Stimulated activated CD4-positive, alpha-beta T cell treated with anti-CD3 and anti-CD28 coated beads, TNF-alpha, amount 100 ng/mL, for 24 hours (primary cell): Measurements from ENCODE around the gene ZNF784.

Source experiments
- DNase-seq, 3 experiments: peaks; one replicate each; pipeline ENCODE4 v3.0.0-alpha.2; 2020; ENCODE audit warnings: low read depth in 3 of 3

Gene ZNF784

DNA sequence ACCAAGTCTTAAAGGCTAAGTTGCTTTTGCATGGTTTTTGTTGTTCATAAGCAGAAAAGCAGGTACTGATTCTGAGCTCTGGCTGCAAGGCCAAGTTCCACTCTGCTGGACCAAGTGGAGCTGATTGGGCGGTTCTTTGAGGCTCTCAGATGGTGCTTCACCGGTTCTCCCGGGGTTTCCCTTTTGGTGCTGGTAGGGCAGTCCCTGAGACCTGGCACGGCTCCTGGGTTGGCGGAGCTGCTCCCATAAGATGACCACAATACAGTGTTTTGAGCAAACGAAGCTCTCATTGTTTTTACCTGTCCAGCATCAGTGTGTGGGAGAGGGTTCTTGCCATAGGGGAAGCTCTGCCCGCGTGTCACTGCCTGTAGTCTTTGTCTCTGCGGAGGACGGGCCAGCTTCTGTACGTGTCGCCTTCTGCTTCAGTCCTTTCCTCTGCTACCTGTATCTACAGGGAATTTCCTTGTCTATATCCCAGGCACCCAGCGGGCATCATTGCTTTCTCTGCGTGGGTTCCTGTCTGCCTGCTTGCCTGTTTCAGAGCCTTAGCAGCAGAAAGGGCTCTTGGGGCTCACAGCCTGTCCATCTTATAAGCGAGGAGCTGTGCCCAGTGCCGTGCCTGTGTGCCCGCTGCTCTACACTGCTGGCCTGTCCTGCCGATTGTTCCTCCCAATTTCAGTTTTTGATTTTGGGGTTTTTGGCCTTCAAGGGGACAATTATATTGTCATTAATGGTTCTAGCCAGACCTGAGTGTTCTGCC lies 32.8 kb upstream of the ZNF784 start:
- DNase-seq = peak in 1 of 3 experiments; percentile 21

DNA sequence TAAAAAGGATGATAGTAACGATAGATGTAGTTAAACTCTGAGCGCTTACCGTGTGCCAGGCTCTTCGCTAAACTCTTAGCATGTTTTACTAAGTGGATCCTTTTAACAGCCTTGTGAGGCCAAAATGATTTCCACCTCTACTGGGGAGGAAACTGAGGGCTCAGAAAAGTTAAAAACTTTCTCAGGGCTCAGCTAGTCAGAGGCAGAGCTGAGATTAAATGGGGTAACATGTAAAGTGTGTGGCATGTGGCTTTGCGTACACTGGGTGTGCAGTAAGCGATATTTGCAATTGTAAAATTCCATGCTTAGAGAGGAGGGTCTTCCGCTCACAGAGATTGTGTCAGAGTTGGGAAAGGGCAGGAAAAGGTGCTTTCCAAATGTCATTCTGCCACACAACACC lies 32.2 kb upstream of the ZNF784 start:
- no peak for DNase-seq

DNA sequence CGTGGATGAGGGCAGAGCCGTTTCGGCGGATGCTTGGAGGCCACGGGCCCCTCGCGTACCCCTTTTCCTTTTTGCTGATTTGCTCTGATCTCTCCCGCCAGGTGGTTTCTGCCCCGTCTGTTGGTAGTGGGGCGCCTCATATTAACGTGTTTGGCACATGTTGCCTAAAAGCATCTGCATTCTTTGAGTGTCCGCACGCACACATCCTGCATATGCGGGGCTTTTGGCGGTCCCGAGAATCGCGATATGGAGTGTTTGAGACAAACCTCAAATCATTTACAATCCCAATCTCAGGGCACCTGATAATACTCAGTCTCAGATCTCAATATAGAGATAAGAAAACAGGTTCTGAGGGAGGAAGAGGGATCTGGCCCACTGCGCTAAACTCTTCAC lies 31.3 kb upstream of the ZNF784 start:
- no peak for DNase-seq

DNA sequence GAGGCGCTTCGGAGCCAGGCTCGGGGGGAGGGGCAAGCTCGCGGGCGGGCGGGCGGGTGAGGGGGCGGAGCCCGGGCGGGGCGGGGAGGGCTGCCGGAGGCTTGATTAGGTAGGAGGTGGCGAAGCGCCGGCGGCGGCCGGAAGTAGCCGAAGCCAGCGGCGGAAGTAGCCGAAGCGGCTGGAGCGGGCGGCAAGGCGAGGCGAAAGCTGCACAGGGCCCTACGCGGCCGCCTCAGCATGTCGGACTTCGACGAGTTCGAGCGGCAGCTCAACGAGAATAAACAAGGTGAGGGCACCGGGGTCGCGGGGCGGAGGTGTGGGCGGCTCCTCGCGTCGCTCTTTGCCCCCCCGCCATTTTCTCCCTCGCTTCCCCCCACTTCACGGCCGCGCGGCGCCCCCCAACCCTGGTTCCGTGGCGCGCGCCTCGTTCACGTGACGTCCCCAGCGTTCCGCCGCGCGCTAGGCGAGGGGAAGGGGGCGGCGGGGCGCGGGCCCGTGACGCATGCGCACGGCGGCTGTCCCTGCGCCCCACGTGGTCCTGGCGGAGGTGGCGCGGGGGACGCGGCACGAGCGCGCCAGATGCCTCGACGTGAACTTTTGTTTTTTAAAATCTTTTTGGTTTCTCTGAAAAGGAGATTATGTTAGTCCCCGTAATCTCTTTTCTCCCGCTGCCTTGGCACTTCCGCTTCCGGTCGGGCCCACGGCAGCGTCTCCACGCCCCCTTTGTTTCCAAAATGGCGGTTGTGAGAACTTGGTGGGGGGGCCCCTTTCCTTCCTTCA lies 30.7 kb upstream of the ZNF784 start, which contains the start of gene U2AF2:
Gene U2AF2 (plus strand): TSS at position 168 of the 780 bp plus-strand sequence. CDS start 70 bp downstream, at position 238.
- DNase-seq = peak; percentile 92 to 95 (median 93)

DNA sequence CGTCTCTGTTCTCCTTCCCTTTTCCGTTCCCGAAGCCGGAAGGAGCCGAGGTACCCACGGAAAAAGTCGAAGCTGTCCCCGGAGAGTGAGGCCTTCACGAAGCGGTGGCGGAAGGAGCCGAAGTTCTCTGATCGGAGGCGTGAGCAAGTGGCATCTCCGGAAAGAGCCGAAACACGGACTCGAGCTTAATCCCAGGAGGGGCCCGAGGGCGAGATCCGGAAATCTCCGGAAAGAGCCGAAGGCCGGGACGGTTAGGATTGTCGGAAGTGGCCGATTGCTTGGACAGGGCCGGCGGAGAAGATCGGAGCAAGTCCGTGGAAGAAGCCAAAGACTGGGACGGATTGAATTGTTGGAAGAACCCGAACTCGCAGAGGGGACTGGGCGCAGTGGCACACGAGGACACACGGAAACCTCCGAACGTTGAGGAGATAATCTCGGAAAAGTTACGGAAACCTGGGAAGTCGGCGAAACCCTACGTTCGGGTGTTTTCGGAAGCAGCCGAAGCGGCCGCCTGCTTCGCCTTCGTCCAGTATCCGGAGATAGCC lies 30.0 kb upstream of the ZNF784 start:
- peak; percentile 97 to 99 (median 98) for DNase-seq

DNA sequence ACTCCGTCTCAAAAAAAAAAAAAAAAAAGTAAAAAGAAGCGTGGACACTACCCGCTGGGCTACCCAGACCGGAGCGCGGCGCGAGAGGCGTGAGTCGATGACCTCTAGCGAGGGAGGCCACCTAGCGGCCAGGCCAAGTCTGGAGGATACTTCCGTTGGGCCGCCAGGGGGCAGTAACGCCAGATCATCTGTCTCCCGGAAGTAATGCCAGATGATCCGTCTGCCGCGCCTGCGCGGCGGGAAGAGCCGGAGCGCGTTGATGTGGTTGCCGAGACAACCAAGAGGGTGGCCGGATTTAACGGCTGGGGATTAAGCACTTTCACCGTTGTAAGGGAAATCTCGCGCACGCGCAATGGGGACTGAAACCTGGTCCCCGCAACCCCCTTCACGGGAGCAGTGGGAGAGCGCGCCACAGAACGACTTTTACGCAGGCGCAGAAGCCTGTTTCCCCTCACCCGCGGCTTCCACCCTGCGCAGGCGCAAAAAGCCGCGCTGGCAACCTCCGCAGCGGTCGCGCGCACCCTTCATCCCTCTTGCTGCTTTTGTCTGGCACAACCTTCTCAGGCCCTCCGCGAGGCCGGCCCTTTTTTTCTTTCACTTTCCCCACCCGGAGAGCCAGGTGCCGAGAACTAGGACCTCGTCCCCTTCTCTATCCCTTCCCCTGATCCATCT lies 29.4 kb upstream of the ZNF784 start:
- peak; percentile 96 to 98 (median 97) for DNase-seq

DNA sequence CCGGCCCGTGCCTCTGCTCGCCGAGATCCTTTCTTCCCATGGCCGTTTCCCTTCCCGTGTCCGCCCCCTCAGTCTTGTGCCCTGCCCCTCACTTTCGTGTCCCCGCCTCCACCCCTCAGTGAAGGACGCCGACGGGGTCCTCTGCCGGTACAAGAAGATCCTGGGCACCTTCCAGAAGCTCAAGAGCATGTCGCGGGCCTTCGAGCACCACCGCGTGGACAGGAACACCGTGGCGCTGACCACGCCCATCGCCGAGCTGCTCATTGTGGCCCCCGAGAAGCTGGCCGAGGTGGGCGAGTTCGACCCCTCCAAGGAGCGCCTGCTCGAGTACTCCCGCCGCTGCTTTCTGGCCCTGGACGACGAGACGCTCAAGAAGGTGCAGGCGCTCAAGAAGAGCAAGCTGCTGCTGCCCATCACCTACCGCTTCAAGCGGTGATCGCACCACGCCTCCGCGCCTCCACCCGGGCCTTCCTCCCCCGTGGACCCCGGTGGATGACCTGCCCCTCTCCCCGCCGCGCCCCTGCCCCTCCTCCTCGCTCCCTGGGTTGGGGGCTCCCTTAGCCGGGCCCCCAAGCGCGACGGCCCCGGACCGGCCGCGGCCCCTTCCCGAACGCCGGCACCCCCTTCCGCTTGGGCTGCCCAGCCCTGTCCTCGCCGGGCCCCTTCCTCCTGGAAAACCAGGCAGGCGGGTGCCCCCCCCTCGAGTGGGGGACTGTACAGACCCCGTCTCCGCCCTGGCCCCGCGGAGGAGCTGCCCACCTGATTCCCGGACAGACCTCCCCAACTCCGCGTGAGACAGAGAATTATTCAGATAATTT lies 28.2 kb upstream of the ZNF784 start:
- DNase-seq = no peak

DNA sequence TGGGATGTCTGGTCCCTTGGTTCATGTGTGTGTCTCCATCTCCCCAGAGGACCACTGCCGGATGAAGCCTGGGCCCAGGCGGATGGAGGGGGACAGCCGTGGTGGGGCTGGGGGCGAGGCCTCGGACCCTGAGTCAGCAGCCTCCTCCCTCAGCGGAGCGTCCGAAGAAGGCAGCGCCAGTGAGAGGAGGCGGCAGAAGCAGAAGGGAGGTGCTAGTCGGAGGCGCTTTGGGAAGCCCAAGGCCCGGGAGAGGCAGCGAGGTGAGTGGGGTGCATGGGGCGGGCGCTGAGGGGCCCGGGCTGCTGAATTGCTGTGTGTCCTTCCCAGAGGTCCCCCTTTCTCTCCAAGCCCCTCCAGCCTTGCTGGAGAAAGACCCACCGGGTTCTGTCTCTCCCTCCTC lies 26.9 kb upstream of the ZNF784 start:
- no peak for DNase-seq

DNA sequence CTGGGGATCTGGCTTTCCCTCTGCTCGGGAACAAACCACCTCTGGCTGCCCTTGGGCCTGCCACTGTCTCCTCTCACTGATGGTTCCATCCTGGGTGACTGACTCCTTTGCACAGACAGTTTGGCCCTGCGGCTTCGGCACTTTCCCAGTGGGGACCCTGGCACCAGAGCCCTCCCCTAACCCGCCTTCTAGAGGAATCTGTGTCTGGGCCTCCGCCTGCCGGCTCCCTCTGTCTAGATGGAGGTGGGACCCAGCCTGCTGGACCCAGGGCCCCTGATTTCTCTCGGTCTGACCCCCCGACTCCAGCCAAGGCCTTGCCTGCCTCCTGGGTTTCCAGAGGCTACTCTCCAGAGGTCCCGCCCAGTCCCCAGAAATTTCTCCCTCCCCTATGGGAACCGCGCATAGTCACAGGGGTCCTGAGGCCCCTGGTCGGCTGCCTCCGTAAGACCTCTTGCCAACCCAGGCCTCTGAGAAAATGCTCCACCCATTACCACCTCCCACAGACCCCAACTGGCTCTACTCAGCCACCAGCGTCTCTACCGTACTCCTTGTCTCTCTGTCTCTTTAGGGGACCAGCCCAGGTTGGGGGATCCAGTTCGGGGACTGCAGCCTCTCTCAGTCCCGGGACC lies 26.4 kb upstream of the ZNF784 start:
- no peak for DNase-seq

DNA sequence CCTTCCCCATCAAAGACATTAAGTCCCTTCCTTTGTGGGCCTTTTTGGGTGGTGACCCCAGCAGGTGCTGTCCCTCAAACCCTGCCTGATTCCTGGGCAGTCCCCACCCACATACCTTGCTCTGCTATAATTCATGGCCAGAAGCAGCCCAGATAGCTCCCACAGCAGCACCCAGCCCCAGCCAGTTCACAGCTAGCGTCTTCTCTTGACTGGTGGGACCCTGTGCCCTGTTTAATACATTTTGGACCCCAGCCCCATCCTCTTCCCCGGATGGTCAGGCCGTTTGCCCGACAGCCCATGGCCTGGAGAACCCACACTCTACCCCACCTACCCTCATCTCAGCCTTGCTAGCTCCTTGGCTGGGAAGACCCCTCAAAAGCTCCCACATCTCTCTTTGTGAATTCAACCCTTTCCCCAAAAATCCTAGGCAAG lies 25.8 kb upstream of the ZNF784 start:
- DNase-seq = no peak

DNA sequence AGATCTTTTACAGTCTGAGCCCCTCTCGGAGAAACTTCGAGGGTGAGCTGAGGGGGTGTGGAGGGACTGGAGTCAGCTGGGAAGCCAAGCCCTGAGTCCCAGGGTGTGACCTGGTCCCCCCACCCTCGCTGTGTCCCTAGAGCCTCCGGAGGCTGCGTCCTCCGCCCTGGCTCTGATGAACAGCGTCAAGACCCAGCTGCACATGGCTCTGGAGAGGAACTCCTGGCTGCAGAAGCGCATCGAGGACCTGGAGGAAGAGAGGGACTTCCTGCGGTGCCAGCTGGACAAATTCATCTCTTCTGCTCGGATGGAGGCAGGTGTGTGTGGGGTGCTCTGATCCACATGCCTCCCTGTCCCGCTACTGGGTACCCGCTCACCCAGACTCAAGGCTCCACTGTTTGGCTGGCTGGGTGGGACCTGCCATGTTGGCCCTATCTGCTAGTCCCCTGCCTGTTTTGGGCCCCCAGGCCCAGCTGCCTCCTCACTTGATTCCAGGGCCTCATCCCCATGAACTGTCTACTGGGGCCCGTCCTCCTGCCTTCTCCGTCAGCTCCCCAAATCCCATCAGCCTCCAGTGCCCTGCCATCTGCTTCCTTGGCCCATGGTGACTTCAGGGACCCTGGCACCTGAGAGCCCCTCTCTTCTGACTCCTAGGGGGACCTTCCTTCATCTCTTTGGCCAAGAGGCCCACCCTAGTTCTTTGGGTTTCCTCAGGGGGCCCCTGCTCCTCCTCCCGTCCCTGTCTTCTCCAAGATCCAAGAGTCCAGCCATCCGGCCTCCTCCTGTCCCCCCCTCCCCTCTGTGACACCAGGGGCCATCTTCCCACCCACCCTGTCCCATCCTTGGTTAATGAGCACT lies 25.1 kb upstream of the ZNF784 start:
- no peak for DNase-seq

DNA sequence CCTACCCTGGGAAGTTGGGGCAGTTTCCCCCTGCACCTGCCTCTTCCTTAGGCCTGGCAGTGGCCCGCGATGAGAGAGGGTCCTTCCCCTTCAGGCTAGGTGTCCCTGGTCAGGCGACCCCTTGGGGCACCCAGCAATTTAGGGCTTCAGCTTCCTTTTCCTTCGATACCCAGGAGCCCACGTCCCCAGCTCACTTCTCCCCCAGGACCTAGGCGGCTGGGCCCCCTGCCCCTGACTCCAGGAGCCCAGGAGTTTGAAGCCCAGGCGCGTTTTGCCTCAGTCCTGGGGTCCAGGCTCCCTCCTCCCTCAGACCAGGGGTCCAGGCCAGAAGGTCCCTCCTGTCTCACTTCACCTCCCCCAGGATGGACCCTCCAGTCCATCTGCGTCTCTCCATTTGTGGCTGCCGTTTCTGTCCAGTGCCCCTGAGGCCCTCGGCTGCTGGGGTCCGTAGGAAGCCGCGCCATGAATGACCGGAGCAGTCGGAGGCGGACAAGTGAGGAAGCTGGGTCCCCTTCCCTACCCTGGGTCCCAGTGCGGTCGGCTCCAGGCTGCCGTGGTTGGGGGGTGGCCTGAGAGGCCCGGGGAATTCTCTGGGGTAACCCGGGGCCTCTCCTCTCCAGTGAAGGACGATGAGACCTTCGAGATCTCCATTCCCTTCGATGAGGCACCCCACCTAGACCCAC lies 24.4 kb upstream of the ZNF784 start:
- DNase-seq = no peak

DNA sequence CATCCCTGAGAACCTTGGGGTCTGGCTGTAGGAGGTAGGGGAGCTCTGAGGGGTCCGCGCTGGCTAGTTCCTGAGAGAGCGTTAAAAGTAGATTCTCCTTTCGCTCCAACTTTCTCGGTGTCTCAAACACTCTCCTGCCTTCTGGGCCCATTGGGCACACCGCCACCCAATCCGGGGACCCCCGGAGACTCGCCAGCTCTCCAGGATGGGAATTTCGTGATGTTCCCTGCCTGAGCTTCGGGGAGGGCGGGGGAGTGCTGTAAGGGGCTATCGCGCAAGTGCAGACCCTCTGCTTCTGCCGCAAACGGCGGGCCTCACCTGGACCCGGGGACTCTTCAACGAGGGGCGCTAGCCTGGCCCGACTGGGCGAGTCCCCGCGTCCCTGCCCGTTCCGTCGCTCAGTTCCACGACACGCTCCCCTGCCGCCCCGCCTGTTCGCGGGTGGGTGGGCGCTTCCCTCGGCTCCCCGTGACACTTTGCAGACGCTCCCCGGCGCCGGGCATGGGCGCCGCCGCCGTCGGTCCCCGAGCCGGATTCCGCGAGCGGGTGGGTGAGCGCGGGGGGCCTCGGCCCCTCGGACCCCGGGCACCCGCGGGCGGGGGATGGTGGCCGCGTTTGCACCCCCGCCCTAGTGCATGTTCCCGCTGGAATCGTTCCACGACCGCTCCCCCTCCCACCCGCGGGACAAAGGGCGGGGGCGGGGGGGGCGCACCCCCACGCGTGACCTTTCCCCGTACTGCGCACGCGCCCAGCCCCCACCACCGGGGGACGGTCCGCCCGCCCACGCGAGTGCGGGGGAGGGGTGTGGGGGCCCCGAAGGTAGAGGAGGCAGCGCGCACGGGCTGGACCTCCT lies 23.6 kb upstream of the ZNF784 start, which contains the start of gene CCDC106:
Gene CCDC106 (plus strand): TSS at position 481 of the 853 bp plus-strand sequence. CDS start 835 bp downstream, outside the sequence.
- no peak for DNase-seq

DNA sequence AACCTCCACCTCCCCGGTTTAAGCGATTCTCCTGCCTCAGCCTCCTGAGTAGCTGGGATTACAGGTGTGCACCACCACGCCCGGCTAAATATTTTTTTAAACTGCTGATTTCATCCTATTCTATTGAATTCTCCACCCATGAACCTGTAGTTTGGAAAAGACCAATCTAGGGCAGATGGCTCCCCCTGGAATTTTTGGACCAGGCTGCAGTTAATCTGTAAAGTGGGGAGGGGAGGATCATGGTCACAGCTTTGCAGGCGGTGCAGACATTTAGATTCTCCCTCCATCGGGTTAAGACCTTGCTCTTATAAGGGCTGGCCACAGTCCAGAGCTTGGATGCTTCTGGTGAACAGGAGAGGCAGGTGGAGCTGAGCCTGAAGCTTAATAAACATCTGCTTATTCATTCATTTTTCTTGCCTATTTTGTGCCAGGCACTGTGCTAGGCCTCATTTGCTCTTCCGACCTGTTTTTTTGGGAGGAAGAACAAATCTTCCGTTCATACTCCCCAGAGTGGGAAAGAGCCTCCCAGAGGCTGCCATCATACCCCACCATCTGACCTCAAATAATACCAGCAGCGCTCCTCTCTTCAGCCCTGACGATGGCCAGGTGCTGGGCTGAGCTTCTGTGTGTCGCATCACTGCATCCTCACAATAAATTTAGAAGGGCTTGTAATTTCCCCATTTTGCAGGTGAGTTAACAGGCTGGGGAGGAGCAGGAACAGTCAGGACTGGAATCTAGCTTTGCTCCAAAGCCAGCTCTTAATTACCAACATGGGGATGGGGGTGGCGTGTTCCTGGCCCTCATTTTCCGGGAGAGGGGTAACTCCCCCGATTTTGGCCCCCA lies 22.7 kb upstream of the ZNF784 start:
- DNase-seq = no peak

DNA sequence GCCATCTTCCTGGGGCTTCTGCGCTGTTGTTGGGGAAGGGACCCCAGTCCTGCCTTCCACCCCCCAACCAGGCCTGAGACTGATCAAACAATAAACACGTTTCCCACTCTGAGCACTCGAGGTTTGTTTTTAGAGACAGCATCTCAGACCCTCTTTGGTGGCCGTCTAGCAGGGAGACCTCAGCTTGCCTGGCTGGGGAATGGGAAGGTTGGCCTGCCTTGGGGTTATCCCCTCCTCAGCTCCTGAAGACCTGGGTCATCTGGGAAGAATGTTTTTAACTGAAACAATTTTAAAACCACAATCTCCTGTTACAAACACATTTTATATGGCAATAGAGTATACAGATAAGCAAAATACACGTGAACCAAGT lies 21.1 kb upstream of the ZNF784 start:
- DNase-seq = no peak

DNA sequence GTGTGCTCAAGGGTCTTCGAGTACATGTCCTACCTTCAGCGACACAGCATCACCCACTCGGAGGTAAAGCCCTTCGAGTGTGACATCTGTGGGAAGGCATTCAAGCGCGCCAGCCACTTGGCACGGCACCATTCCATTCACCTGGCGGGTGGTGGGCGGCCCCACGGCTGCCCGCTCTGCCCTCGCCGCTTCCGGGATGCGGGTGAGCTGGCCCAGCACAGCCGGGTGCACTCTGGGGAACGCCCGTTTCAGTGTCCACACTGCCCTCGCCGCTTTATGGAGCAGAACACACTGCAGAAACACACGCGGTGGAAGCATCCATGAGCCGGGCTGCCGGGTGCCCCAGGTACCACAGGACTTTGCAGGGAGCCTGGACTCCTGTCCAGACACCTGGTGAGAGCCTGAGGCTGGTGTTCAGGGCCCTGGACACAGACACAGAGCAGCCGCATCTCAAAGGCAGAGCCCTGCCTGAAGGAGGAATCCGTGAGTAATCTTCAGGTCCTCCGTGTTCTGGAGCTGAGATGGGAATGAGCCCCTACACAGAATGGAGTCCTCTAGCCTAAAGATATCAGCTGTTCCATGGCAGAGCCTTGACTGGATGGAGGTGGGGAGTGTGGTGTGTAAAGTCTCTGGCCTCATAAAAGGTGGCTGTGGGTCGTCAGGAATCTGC lies 20.6 kb upstream of the ZNF784 start:
- no peak for DNase-seq
